HG02852 (cell line): ENCODE measurements around the gene CTSW.

Experiments
- ATAC-seq: cut with Tn5 transposase; IDR thresholded peaks from one replicate; pipeline ENCODE4 v1.9.1; 2021; ENCODE audit warnings: mild to moderate bottlenecking, moderate library complexity; ENCODE audit not compliant: unreplicated experiment

The CTSW gene

GRCh38 chr11:65854852-65855837 lies 24.5 kb upstream of the CTSW start:
- no peak for ATAC-seq

- no peak for ATAC-seq
These were observed 23.7 kb upstream of the CTSW start for GRCh38 chr11:65855927-65856363.

GRCh38 chr11:65856689-65857499 lies 22.7 kb upstream of the CTSW start:
- ATAC-seq = peak; percentile 24

GRCh38 chr11:65857500-65857852 lies 22.2 kb upstream of the CTSW start:
- peak; percentile 0 for ATAC-seq

- peak; percentile 46 for ATAC-seq
These were observed 21.6 kb upstream of the CTSW start, which contains the start of gene CFL1 for GRCh38 chr11:65857853-65858680. TSS of gene CFL1 (minus strand) at chr11:65858180. CDS start at chr11:65858099, 81 bp downstream.

GRCh38 chr11:65858681-65859087 lies 21.0 kb upstream of the CTSW start:
- ATAC-seq = no peak

- peak; percentile 47 for ATAC-seq
These were observed 20.4 kb upstream of the CTSW start for GRCh38 chr11:65859095-65859811.

GRCh38 chr11:65859812-65860277 lies 19.8 kb upstream of the CTSW start:
- no peak for ATAC-seq

GRCh38 chr11:65860278-65861164 lies 19.1 kb upstream of the CTSW start, which contains the start of gene MUS81:
TSS of gene MUS81 (plus strand) at chr11:65860433. CDS start at chr11:65860754, 321 bp downstream.
- ATAC-seq = peak; percentile 27

GRCh38 chr11:65861165-65861505 lies 18.5 kb upstream of the CTSW start:
- ATAC-seq = no peak

- ATAC-seq = no peak
These were observed 18.0 kb upstream of the CTSW start for GRCh38 chr11:65861533-65862183.

GRCh38 chr11:65862191-65862735 lies 17.4 kb upstream of the CTSW start:
- ATAC-seq = no peak

- ATAC-seq = no peak
These were observed 16.4 kb upstream of the CTSW start for GRCh38 chr11:65862941-65863888.

- no peak for ATAC-seq
These were observed 15.5 kb upstream of the CTSW start for GRCh38 chr11:65863889-65864705.

- no peak for ATAC-seq
These were observed 14.7 kb upstream of the CTSW start for GRCh38 chr11:65864706-65865471.
